Muscle layer of colon (tissue), 2 donors: ENCODE results near the gene EIF3B.
"Not testable (repeated sequence)": the region's sequence is repeated elsewhere in the genome, so short reads cannot be mapped to it uniquely, and the experiment has no call there.

Experiments
- H3K27ac ChIP-seq: one replicate; pipeline ENCODE4 v1.7.0; 2013; ENCODE audit warnings: low read depth, mild to moderate bottlenecking, low read length, moderate library complexity
- H3K27me3 ChIP-seq, 2 donors: one replicate each; pipeline ENCODE4 v1.7.0; 2013; ENCODE audit warnings: low read length in 2 of 2, mild to moderate bottlenecking in 2 of 2; ENCODE audit not compliant: insufficient read depth in 2 of 2, control insufficient read depth in 1 of 2
- H3K36me3 ChIP-seq: one replicate; pipeline ENCODE4 v1.7.0; 2013; ENCODE audit warnings: mild to moderate bottlenecking, low read length; ENCODE audit not compliant: insufficient read depth
- H3K4me1 ChIP-seq: one replicate; pipeline ENCODE4 v1.7.0; 2013; ENCODE audit warnings: mild to moderate bottlenecking, low read length; ENCODE audit not compliant: insufficient read depth
- H3K4me3 ChIP-seq, 2 donors: one replicate each; pipeline ENCODE4 v1.7.0; 2013; ENCODE audit warnings: low read length in 2 of 2, low read depth in 1 of 2, mild to moderate bottlenecking in 1 of 2, moderate library complexity in 1 of 2
- H3K9ac ChIP-seq: one replicate; pipeline ENCODE4 v1.7.0; 2013; ENCODE audit warnings: low read length
- H3K9me3 ChIP-seq: one replicate; pipeline ENCODE4 v1.7.0; 2013; ENCODE audit warnings: mild to moderate bottlenecking, low read length
- donor health status: abdominal sarcoma.
- donor health status: Adenocarcinoma of cecum.

Gene EIF3B

DNA sequence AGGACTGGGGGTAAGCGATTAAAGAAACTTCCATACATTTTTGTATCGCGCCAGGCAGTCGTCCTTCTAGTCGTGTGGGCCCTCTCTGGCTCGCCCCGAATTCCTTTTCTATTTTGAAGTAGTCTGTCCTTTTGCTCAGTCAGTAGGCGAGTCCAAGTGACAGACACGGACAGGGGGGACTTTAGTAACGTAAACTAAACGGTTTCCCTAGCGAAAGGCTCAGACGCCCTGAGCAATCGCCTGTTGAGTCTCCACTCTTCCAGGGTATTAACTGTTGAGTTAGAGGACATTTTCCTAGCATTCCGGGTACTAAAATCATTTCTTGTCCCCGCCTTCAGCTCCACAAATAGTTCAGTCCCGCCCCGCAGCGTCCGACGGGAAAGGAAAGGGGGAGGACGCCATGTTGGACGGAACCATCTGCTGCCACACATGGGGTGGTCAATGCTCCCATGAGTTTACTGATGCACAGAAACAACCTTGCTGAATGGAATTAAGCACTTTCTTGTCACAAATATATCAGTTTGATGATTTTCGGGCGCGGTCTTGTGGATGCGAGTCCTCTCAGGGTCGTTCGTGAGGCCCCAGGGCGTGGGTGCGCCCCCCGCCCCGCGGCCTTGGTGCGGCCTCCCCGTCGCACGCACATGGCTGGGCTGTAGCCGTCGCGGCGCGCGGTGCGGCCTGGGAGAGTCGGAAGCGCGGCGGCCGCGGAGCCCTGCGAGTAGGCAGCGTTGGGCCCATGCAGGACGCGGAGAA lies at the start of gene EIF3B:
Gene EIF3B, plus strand, starts transcription at position 642 of the 753 bp plus-strand sequence. Its CDS starts 95 bp downstream, at position 737.
- Histone ChIP-seq H3K9ac (peak within 1 kb of the TSS; percentile 57), H3K27me3 (no peaks in the 10 kb centered on the region), H3K36me3 (no peaks in the 10 kb centered on the region), H3K4me1 (peaks cover 35% of the 10 kb centered on the region), H3K27ac (peak within 1 kb of the TSS; percentile 92), H3K9me3 (no peaks in the 10 kb centered on the region), H3K4me3 (peak within 1 kb of the TSS; percentile 84 to 86)

DNA sequence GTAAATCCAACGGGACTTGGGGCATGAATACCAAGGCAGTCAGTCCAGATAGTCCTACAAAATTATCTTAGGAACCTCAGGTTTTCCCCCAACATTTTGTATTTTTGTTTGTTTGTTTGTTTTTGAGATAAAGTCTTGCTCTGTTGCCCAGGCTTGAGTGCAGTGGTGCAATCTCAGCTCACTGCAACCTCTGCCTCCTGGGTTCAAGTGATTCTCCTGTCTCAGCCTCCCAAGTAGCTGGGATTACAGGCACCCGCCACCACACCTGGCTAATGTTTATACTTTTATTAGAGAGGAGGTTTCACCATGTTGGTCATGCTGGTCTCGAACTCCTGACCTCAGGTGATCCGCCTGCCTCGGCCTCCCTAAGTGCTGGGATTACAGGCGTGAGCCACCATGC lies 49.4 kb upstream of the EIF3B start:
- not testable (repeated sequence) for H3K4me3 ChIP-seq, H3K9me3 ChIP-seq, H3K36me3 ChIP-seq, H3K4me1 ChIP-seq, H3K27ac ChIP-seq, H3K27me3 ChIP-seq, H3K9ac ChIP-seq

GRCh38 chr7:2306688-2307087 lies 47.9 kb upstream of the EIF3B start:
- H3K4me3 ChIP-seq: no peak overlapping the region
- H3K27me3 ChIP-seq: no peaks in the 10 kb centered on the region
- no peak overlapping the region for H3K27ac ChIP-seq
- H3K36me3 ChIP-seq: no peaks in the 10 kb centered on the region
- no peaks in the 10 kb centered on the region for H3K4me1 ChIP-seq
- no peak overlapping the region for H3K9ac ChIP-seq
- H3K9me3 ChIP-seq: no peaks in the 10 kb centered on the region

GRCh38 chr7:2307690-2308107 lies 46.9 kb upstream of the EIF3B start:
- H3K9ac ChIP-seq: no peak overlapping the region

DNA sequence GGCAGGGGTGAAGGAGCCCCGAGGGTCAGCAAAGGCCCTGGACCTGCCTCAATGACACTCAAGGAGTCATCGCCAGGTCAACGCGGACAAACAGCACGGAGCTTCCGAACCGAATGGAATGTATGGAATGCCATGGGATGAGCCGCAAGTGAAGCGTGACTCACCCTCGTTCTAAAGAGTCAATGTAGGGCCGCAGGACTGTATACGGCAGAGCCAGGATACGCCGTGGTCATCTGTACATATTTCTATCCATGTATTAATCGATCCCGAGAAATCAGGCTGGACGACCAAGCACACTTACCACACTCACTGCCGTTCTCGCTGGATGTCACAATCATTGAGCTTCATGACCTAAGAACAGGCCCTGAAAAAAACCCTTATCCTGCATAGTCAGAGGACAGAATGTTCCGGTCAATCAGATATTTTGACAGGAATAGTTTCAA lies 44.7 kb upstream of the EIF3B start:
- H3K36me3 ChIP-seq: no peaks in the 10 kb centered on the region
- no peaks in the 10 kb centered on the region for H3K27me3 ChIP-seq
- H3K9me3 ChIP-seq: no peaks in the 10 kb centered on the region
- no peak overlapping the region for H3K4me3 ChIP-seq
- H3K4me1 ChIP-seq: peaks cover 6% of the 10 kb centered on the region
- H3K9ac ChIP-seq: no peak overlapping the region
- no peak overlapping the region for H3K27ac ChIP-seq

More at GRCh38 chr7:2307690-2308107, 46.9 kb upstream of the EIF3B start:
- no peaks in the 10 kb centered on the region for H3K27me3 ChIP-seq
- no peak overlapping the region for H3K27ac ChIP-seq
- H3K9me3 ChIP-seq: no peaks in the 10 kb centered on the region
- H3K4me1 ChIP-seq: no peaks in the 10 kb centered on the region
- H3K36me3 ChIP-seq: no peaks in the 10 kb centered on the region
- H3K4me3 ChIP-seq: no peak overlapping the region

DNA sequence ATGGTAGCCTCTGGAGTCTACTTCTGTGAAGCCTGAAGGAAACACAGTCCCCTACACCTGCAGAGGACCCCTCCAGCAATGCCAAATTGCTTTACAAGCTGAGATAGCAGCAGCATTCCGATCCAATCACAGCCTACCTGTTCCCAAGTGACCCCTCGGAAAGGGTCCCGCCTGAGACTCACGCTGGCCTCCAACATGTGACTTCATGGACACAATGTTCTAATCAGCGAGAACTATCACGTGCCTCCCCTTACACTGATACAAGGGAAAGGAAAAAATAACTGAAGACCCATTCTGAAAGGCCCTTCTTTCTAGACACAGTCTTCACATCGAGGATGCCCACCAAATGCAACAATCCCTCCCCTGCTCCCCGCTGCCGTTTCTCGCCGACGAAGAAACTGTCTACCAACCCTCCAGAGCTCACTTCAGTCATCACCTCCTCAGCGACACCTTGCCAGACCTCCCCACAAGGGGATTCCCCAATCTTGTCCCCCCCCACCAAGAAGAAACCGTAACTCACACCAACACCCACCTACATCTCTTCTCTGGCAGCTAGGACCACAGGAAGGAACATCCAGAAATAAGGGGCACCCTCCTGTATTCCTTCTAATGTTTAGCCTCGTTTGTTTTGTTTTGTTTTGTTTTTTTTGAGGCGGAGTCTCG lies 42.2 kb upstream of the EIF3B start:
- Histone ChIP-seq H3K27ac (no peak overlapping the region), H3K36me3 (no peaks in the 10 kb centered on the region), H3K9me3 (no peaks in the 10 kb centered on the region), H3K27me3 (no peaks in the 10 kb centered on the region), H3K4me3 (no peak overlapping the region), H3K9ac (no peak overlapping the region), H3K4me1 (peaks cover 6% of the 10 kb centered on the region)

DNA sequence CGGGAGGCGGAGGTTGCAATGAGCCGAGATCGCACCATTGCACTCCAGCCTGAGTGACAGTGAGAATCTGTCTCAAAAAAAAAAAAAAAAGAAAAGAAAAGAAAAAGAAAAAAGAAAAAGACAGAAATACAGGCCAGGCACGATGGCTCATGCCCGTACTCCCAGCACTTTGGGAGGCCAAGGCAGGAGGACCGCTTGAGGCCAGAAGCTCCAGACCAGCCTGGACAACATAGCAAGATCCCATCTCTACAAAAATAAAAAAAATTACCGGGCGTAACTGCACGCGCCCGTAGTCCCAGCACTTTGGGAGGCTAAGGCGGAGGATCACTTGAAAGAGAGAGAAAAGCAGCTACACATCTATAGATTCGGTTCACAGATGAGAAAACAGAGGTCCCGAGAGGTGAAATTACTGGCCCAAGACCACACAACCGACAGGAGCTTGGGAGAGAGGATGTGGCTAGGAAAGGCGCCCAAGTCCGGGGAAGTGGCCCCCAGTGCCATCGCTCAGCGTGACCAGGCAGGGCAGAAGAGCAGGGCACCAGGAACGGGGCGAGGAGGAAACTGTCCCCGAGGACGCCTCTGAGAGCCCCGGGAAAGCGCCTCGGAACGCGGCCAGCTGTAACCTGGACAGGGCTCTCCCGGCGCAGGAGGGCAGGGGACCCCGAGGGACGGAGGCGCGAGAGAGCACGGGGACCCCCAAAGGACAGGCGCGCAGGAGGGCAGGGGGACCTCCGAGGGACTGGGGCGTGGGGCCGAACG lies 41.0 kb upstream of the EIF3B start:
- H3K27me3 ChIP-seq: no peaks in the 10 kb centered on the region
- H3K36me3 ChIP-seq: no peaks in the 10 kb centered on the region
- H3K27ac ChIP-seq: peak overlapping the region; percentile 56
- peak overlapping the region; percentile 13 for H3K9ac ChIP-seq
- no peaks in the 10 kb centered on the region for H3K9me3 ChIP-seq
- peak overlapping the region; percentile 73 to 91 for H3K4me3 ChIP-seq
- peaks cover 6% of the 10 kb centered on the region for H3K4me1 ChIP-seq

- Histone ChIP-seq H3K27ac (peak within 1 kb of the TSS; percentile 56), H3K9ac (peak within 1 kb of the TSS; percentile 13), H3K9me3 (no peaks in the 10 kb centered on the region), H3K27me3 (no peaks in the 10 kb centered on the region), H3K36me3 (no peaks in the 10 kb centered on the region), H3K4me1 (peaks cover 6% of the 10 kb centered on the region), H3K4me3 (peak within 1 kb of the TSS; percentile 73 to 91)
Measured at GRCh38 chr7:2314209-2314955, 40.2 kb upstream of the EIF3B start, which contains the start of gene SNX8. Gene SNX8, minus strand, starts transcription at chr7:2314441. Its CDS starts 20 bp downstream, at chr7:2314421.

DNA sequence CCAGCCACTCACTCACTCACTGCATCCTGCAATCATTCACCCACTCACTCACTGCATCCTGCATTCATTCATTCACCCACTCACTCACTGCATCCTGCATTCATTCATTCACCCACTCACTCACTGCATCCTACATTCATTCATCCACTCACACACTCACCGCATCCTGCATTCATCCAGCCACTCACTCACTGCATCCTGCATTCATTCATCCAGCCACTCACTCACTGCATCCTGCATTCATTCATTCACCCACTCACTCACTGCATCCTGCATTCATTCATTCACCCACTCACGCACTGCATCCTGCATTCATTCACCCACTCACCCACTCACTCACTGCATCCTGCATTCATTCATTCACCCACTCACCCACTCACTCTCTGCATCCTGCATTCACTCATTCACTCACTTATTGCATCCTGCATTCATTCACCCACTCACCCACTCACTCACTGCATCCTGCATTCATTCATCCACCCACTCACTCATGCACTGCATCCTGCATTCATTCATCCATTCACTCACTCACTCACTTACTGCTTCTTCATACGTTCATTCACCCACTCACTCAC lies 39.6 kb upstream of the EIF3B start:
- H3K9ac ChIP-seq, H3K9me3 ChIP-seq, H3K36me3 ChIP-seq, H3K27ac ChIP-seq, H3K4me1 ChIP-seq, H3K27me3 ChIP-seq: not testable (repeated sequence)
- H3K4me3 ChIP-seq: peak overlapping the region; percentile 17 to 61

- H3K36me3 ChIP-seq: no peaks in the 10 kb centered on the region
- no peak overlapping the region for H3K27ac ChIP-seq
- H3K4me1 ChIP-seq: peaks cover 6% of the 10 kb centered on the region
- no peak overlapping the region for H3K9ac ChIP-seq
- H3K4me3 ChIP-seq: no peak overlapping the region
- H3K27me3 ChIP-seq: no peaks in the 10 kb centered on the region
- no peaks in the 10 kb centered on the region for H3K9me3 ChIP-seq
Measured at GRCh38 chr7:2315787-2316186, 38.8 kb upstream of the EIF3B start.
